Measurements from ENCODE around the gene NIPAL3.
"Not testable (repeated sequence)": the region's sequence is repeated elsewhere in the genome, so short reads cannot be mapped to it uniquely, and the experiment has no call there.

NIPAL3 gene

GRCh38 chr1:24450857-24451397 is 35.3 kb downstream of the NIPAL3 start:
- H3K36me3 ChIP-seq (ENCODE audit: control insufficient read depth, insufficient read depth, low read length) = no peaks in the 10 kb centered on the region
- no peaks in the 10 kb centered on the region for H3K4me1 ChIP-seq (ENCODE audit: control insufficient read depth, insufficient read depth, low read length)
- H3K27me3 ChIP-seq (ENCODE audit: control insufficient read depth, insufficient read depth, low read length) = no peaks in the 10 kb centered on the region
- H3K9me3 ChIP-seq (ENCODE audit: control insufficient read depth, insufficient read depth, low read length) = no peaks in the 10 kb centered on the region
- H3K4me3 ChIP-seq (ENCODE audit: low read depth, low read length) = no peak overlapping the region
- no peak overlapping the region for H3K9ac ChIP-seq (ENCODE audit: low read depth, low read length)

GRCh38 chr1:24451746-24452145 is 36.1 kb downstream of the NIPAL3 start:
- Histone ChIP-seq H3K36me3 (ENCODE audit: control insufficient read depth, insufficient read depth, low read length) (no peaks in the 10 kb centered on the region), H3K4me3 (ENCODE audit: low read depth, low read length) (no peak overlapping the region)

GRCh38 chr1:24452922-24453485 is 37.4 kb downstream of the NIPAL3 start:
- Histone ChIP-seq H3K27me3 (ENCODE audit: control insufficient read depth, insufficient read depth, low read length) (no peaks in the 10 kb centered on the region), H3K4me3 (ENCODE audit: low read depth, low read length) (no peak overlapping the region), H3K9me3 (ENCODE audit: control insufficient read depth, insufficient read depth, low read length) (no peaks in the 10 kb centered on the region), H3K4me1 (ENCODE audit: control insufficient read depth, insufficient read depth, low read length) (no peaks in the 10 kb centered on the region), H3K9ac (ENCODE audit: low read depth, low read length) (no peak overlapping the region), H3K36me3 (ENCODE audit: control insufficient read depth, insufficient read depth, low read length) (no peaks in the 10 kb centered on the region)

More at GRCh38 chr1:24451746-24452145, 36.1 kb downstream of the NIPAL3 start:
- no peaks in the 10 kb centered on the region for H3K9me3 ChIP-seq (ENCODE audit: control insufficient read depth, insufficient read depth, low read length)
- H3K9ac ChIP-seq (ENCODE audit: low read depth, low read length) = no peak overlapping the region
- H3K27me3 ChIP-seq (ENCODE audit: control insufficient read depth, insufficient read depth, low read length) = no peaks in the 10 kb centered on the region
- H3K4me1 ChIP-seq (ENCODE audit: control insufficient read depth, insufficient read depth, low read length) = no peaks in the 10 kb centered on the region

GRCh38 chr1:24454673-24455072 is 39.1 kb downstream of the NIPAL3 start:
- Histone ChIP-seq H3K4me1 (ENCODE audit: control insufficient read depth, insufficient read depth, low read length) (no peaks in the 10 kb centered on the region), H3K9ac (ENCODE audit: low read depth, low read length) (no peak overlapping the region), H3K4me3 (ENCODE audit: low read depth, low read length) (no peak overlapping the region), H3K27me3 (ENCODE audit: control insufficient read depth, insufficient read depth, low read length) (no peaks in the 10 kb centered on the region), H3K9me3 (ENCODE audit: control insufficient read depth, insufficient read depth, low read length) (no peaks in the 10 kb centered on the region), H3K36me3 (ENCODE audit: control insufficient read depth, insufficient read depth, low read length) (no peaks in the 10 kb centered on the region)

- H3K9me3 ChIP-seq (ENCODE audit: control insufficient read depth, insufficient read depth, low read length) = no peaks in the 10 kb centered on the region
- H3K4me3 ChIP-seq (ENCODE audit: low read depth, low read length) = no peak overlapping the region
- no peak overlapping the region for H3K9ac ChIP-seq (ENCODE audit: low read depth, low read length)
- no peaks in the 10 kb centered on the region for H3K27me3 ChIP-seq (ENCODE audit: control insufficient read depth, insufficient read depth, low read length)
- no peaks in the 10 kb centered on the region for H3K36me3 ChIP-seq (ENCODE audit: control insufficient read depth, insufficient read depth, low read length)
- H3K4me1 ChIP-seq (ENCODE audit: control insufficient read depth, insufficient read depth, low read length) = no peaks in the 10 kb centered on the region
Observed at GRCh38 chr1:24455272-24455671, 39.7 kb downstream of the NIPAL3 start.

GRCh38 chr1:24457866-24458265 is 42.3 kb downstream of the NIPAL3 start:
- Histone ChIP-seq H3K9me3 (ENCODE audit: control insufficient read depth, insufficient read depth, low read length) (no peaks in the 10 kb centered on the region), H3K36me3 (ENCODE audit: control insufficient read depth, insufficient read depth, low read length) (no peaks in the 10 kb centered on the region)

GRCh38 chr1:24459551-24460266 is 44.1 kb downstream of the NIPAL3 start:
- Histone ChIP-seq H3K36me3 (ENCODE audit: control insufficient read depth, insufficient read depth, low read length) (no peaks in the 10 kb centered on the region), H3K27me3 (ENCODE audit: control insufficient read depth, insufficient read depth, low read length) (no peaks in the 10 kb centered on the region), H3K4me3 (ENCODE audit: low read depth, low read length) (no peak overlapping the region), H3K4me1 (ENCODE audit: control insufficient read depth, insufficient read depth, low read length) (peaks cover 14% of the 10 kb centered on the region), H3K9ac (ENCODE audit: low read depth, low read length) (no peak overlapping the region), H3K9me3 (ENCODE audit: control insufficient read depth, insufficient read depth, low read length) (no peaks in the 10 kb centered on the region)

More at GRCh38 chr1:24457866-24458265, 42.3 kb downstream of the NIPAL3 start:
- H3K4me1 ChIP-seq (ENCODE audit: control insufficient read depth, insufficient read depth, low read length) = no peaks in the 10 kb centered on the region
- no peak overlapping the region for H3K4me3 ChIP-seq (ENCODE audit: low read depth, low read length)
- no peaks in the 10 kb centered on the region for H3K27me3 ChIP-seq (ENCODE audit: control insufficient read depth, insufficient read depth, low read length)
- H3K9ac ChIP-seq (ENCODE audit: low read depth, low read length) = no peak overlapping the region

- H3K36me3 ChIP-seq (ENCODE audit: control insufficient read depth, insufficient read depth, low read length); H3K27me3 ChIP-seq (ENCODE audit: control insufficient read depth, insufficient read depth, low read length); H3K4me3 ChIP-seq (ENCODE audit: low read depth, low read length); H3K9me3 ChIP-seq (ENCODE audit: control insufficient read depth, insufficient read depth, low read length); H3K9ac ChIP-seq (ENCODE audit: low read depth, low read length): not testable (repeated sequence)
- peaks cover 25% of the 10 kb centered on the region for H3K4me1 ChIP-seq (ENCODE audit: control insufficient read depth, insufficient read depth, low read length)
Observed at GRCh38 chr1:24462128-24462527, 46.5 kb downstream of the NIPAL3 start.

- no peaks in the 10 kb centered on the region for H3K36me3 ChIP-seq (ENCODE audit: control insufficient read depth, insufficient read depth, low read length)
- H3K4me3 ChIP-seq (ENCODE audit: low read depth, low read length) = peak overlapping the region; percentile 4
- no peak overlapping the region for H3K9ac ChIP-seq (ENCODE audit: low read depth, low read length)
- H3K27me3 ChIP-seq (ENCODE audit: control insufficient read depth, insufficient read depth, low read length) = no peaks in the 10 kb centered on the region
- no peaks in the 10 kb centered on the region for H3K9me3 ChIP-seq (ENCODE audit: control insufficient read depth, insufficient read depth, low read length)
- peaks cover 25% of the 10 kb centered on the region for H3K4me1 ChIP-seq (ENCODE audit: control insufficient read depth, insufficient read depth, low read length)
Observed at GRCh38 chr1:24463776-24464735, 48.5 kb downstream of the NIPAL3 start.

- Histone ChIP-seq H3K9me3 (ENCODE audit: control insufficient read depth, insufficient read depth, low read length) (no peaks in the 10 kb centered on the region), H3K4me3 (ENCODE audit: low read depth, low read length) (no peak overlapping the region), H3K36me3 (ENCODE audit: control insufficient read depth, insufficient read depth, low read length) (no peaks in the 10 kb centered on the region)
Observed at GRCh38 chr1:24465099-24465498, 49.5 kb downstream of the NIPAL3 start.

GRCh38 chr1:24465638-24466037 is 50.0 kb downstream of the NIPAL3 start:
- H3K36me3 ChIP-seq (ENCODE audit: control insufficient read depth, insufficient read depth, low read length) = no peaks in the 10 kb centered on the region
- no peak overlapping the region for H3K9ac ChIP-seq (ENCODE audit: low read depth, low read length)
- no peak overlapping the region for H3K4me3 ChIP-seq (ENCODE audit: low read depth, low read length)
- H3K27me3 ChIP-seq (ENCODE audit: control insufficient read depth, insufficient read depth, low read length) = no peaks in the 10 kb centered on the region
- no peaks in the 10 kb centered on the region for H3K9me3 ChIP-seq (ENCODE audit: control insufficient read depth, insufficient read depth, low read length)
- H3K4me1 ChIP-seq (ENCODE audit: control insufficient read depth, insufficient read depth, low read length) = peaks cover 25% of the 10 kb centered on the region

More at GRCh38 chr1:24465099-24465498, 49.5 kb downstream of the NIPAL3 start:
- peaks cover 25% of the 10 kb centered on the region for H3K4me1 ChIP-seq (ENCODE audit: control insufficient read depth, insufficient read depth, low read length)
- H3K9ac ChIP-seq (ENCODE audit: low read depth, low read length) = no peak overlapping the region
- H3K27me3 ChIP-seq (ENCODE audit: control insufficient read depth, insufficient read depth, low read length) = no peaks in the 10 kb centered on the region
